ENCODE results near the gene LDHB.

The LDHB gene

GRCh38 chr12:21696625-21697024, 39.0 kb upstream of the LDHB start:
- TF ChIP-seq FOXP2 (optimal IDR thresholded peaks at IDR 0.05; ENCODE audit: borderline replicate concordance, extremely low read depth, extremely low read length, insufficient read depth) (no peak), TAF1 (IDR thresholded peaks at IDR 0.05; ENCODE audit: borderline replicate concordance, insufficient read depth, low read length) (no peak), REST (IDR thresholded peaks at IDR 0.05; ENCODE audit: insufficient read depth in 1 of 2, low read depth in 2 of 2, low read length in 2 of 2) (no peak), SIN3A (IDR thresholded peaks at IDR 0.05; ENCODE audit: borderline replicate concordance, insufficient read depth, low read length) (no peak), POLR2AphosphoS5 (IDR thresholded peaks at IDR 0.05; ENCODE audit: low read depth, low read length) (no peak)

- TF ChIP-seq FOXP2 (optimal IDR thresholded peaks at IDR 0.05; ENCODE audit: borderline replicate concordance, extremely low read depth, extremely low read length, insufficient read depth) (no peak), TAF1 (IDR thresholded peaks at IDR 0.05; ENCODE audit: borderline replicate concordance, insufficient read depth, low read length) (no peak), SIN3A (IDR thresholded peaks at IDR 0.05; ENCODE audit: borderline replicate concordance, insufficient read depth, low read length) (no peak), REST (IDR thresholded peaks at IDR 0.05; ENCODE audit: insufficient read depth in 1 of 2, low read depth in 2 of 2, low read length in 2 of 2) (no peak)
Measured at GRCh38 chr12:21695986-21696385, 38.3 kb upstream of the LDHB start.

- TF ChIP-seq SIN3A (IDR thresholded peaks at IDR 0.05; ENCODE audit: borderline replicate concordance, insufficient read depth, low read length) (no peak), TAF1 (IDR thresholded peaks at IDR 0.05; ENCODE audit: borderline replicate concordance, insufficient read depth, low read length) (no peak), FOXP2 (optimal IDR thresholded peaks at IDR 0.05; ENCODE audit: borderline replicate concordance, extremely low read depth, extremely low read length, insufficient read depth) (no peak), POLR2AphosphoS5 (IDR thresholded peaks at IDR 0.05; ENCODE audit: low read depth, low read length) (no peak), REST (IDR thresholded peaks at IDR 0.05; ENCODE audit: insufficient read depth in 1 of 2, low read depth in 2 of 2, low read length in 2 of 2) (no peak)
Measured at GRCh38 chr12:21694660-21695059, 37.0 kb upstream of the LDHB start.

GRCh38 chr12:21691515-21691914, 33.9 kb upstream of the LDHB start:
- TF ChIP-seq REST (IDR thresholded peaks at IDR 0.05; ENCODE audit: insufficient read depth in 1 of 2, low read depth in 2 of 2, low read length in 2 of 2) (no peak), POLR2AphosphoS5 (IDR thresholded peaks at IDR 0.05; ENCODE audit: low read depth, low read length) (no peak), SIN3A (IDR thresholded peaks at IDR 0.05; ENCODE audit: borderline replicate concordance, insufficient read depth, low read length) (no peak), FOXP2 (optimal IDR thresholded peaks at IDR 0.05; ENCODE audit: borderline replicate concordance, extremely low read depth, extremely low read length, insufficient read depth) (no peak), TAF1 (IDR thresholded peaks at IDR 0.05; ENCODE audit: borderline replicate concordance, insufficient read depth, low read length) (no peak)

All from PFSK-1 (cell line).